ENCODE measurements around the gene SSC4D.
"Not testable (repeated sequence)": the region's sequence is repeated elsewhere in the genome, so short reads cannot be mapped to it uniquely, and the experiment has no call there.

Gene SSC4D

GRCh38 chr7:76409537-76409936 lies at the start of gene SSC4D:
SSC4D (minus strand) TSS chr7:76409697; CDS start chr7:76404439, 5,258 bp downstream.
- no peak for DNase-seq (ENCODE audit: low read depth in 1 of 2, low spot score in 1 of 2)

DNA sequence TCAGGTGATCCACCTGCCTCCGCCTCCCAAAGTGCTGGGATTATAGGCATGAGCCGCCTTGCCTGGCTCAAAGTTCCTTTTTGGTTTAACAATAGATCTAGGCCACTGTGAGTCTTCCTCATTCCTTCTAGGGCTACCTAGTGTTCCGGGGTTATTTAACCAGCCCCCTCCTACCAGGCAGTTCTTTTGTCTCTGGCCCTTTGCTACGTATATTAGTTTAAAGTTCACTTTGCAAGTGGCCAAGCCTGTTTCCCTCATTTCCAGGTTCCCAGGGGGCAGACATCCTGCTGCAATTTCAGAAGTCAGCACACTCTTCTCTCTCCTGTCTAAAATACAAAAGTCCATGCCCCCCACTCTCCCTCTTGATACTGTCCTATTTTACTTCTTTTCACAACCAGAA lies 49.0 kb upstream of the SSC4D start:
- DNase-seq (ENCODE audit: low read depth in 1 of 2, low spot score in 1 of 2): not testable (repeated sequence)

DNA sequence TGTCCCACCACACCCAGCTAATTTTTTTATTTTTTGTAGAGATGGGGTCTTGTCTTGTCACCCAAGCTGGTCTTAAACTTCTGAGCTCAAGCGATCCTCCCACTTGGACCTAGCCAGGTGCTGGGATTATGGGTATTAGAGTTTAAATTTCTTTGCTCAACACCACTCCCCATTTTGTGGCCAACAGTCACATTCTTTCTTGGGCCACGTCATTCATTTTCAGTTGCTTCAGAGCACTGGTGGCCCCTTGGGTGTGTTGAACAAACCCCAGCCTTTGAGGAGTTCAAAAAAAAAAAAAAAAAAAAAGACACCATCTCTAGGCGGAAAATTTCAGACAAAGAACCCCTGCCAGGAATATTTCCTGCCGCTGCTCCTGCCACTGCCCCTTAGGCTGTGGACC lies 47.5 kb upstream of the SSC4D start:
- not testable (repeated sequence) for DNase-seq (ENCODE audit: low read depth in 1 of 2, low spot score in 1 of 2)

DNA sequence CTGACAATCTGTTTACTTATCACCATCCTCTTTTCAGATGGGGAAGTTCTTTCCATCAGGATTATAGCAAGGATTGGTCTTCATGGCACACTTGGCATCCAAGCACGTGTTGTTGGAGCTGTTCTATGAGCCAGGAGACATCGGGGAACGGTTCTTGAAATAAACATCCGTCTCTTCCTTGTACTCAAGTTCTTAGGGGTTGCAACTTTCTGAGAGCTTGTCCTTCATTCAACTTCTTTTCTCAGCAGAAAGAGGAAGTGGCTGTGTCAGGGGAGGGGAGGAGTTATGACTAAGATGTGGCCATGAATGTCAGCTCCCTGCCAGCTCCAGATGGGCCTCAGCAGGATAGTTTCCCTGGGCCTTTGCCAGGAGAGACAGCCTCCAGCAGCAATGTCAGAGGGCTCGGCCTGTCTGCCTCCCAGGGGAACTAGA lies 36.1 kb upstream of the SSC4D start:
- not testable (repeated sequence) for DNase-seq (ENCODE audit: low read depth in 1 of 2, low spot score in 1 of 2)

DNA sequence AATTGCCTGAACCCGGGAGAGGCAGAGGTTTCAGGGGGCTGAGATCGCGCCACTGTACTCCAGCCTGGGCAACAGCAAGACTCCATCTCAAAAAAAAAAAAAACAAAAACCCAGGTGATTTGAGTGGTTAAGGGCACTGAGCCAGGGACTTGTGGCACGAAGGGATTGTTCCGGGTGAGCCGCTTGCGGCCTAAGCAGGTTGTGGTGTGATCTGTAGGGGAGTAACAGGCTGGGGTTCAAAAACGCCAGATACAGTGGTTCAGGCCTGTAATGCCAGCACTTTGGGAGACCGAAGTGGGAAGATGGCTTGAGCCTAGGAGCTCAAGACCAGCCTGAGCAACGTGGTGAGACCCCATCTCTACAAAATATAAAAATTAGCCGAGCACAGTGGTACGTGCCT lies 34.3 kb upstream of the SSC4D start:
- not testable (repeated sequence) for DNase-seq (ENCODE audit: low read depth in 1 of 2, low spot score in 1 of 2)

GRCh38 chr7:76442664-76443446 lies 33.4 kb upstream of the SSC4D start:
- not testable (repeated sequence) for DNase-seq (ENCODE audit: low read depth in 1 of 2, low spot score in 1 of 2)

GRCh38 chr7:76441792-76442191 lies 32.3 kb upstream of the SSC4D start:
- not testable (repeated sequence) for DNase-seq (ENCODE audit: low read depth in 1 of 2, low spot score in 1 of 2)

- not testable (repeated sequence) for DNase-seq (ENCODE audit: low read depth in 1 of 2, low spot score in 1 of 2)
Measured at GRCh38 chr7:76440404-76440803, 30.9 kb upstream of the SSC4D start.

GRCh38 chr7:76439120-76439888 lies 29.8 kb upstream of the SSC4D start:
- not testable (repeated sequence) for DNase-seq (ENCODE audit: low read depth in 1 of 2, low spot score in 1 of 2)

- DNase-seq (ENCODE audit: low read depth in 1 of 2, low spot score in 1 of 2): peak; percentile 9 to 46
Measured at GRCh38 chr7:76437873-76438272, 28.4 kb upstream of the SSC4D start.

- no peak for DNase-seq (ENCODE audit: low read depth in 1 of 2, low spot score in 1 of 2)
Measured at GRCh38 chr7:76430836-76431235, 21.3 kb upstream of the SSC4D start.

- no peak for DNase-seq (ENCODE audit: low read depth in 1 of 2, low spot score in 1 of 2)
Measured at GRCh38 chr7:76430211-76430610, 20.7 kb upstream of the SSC4D start.

DNA sequence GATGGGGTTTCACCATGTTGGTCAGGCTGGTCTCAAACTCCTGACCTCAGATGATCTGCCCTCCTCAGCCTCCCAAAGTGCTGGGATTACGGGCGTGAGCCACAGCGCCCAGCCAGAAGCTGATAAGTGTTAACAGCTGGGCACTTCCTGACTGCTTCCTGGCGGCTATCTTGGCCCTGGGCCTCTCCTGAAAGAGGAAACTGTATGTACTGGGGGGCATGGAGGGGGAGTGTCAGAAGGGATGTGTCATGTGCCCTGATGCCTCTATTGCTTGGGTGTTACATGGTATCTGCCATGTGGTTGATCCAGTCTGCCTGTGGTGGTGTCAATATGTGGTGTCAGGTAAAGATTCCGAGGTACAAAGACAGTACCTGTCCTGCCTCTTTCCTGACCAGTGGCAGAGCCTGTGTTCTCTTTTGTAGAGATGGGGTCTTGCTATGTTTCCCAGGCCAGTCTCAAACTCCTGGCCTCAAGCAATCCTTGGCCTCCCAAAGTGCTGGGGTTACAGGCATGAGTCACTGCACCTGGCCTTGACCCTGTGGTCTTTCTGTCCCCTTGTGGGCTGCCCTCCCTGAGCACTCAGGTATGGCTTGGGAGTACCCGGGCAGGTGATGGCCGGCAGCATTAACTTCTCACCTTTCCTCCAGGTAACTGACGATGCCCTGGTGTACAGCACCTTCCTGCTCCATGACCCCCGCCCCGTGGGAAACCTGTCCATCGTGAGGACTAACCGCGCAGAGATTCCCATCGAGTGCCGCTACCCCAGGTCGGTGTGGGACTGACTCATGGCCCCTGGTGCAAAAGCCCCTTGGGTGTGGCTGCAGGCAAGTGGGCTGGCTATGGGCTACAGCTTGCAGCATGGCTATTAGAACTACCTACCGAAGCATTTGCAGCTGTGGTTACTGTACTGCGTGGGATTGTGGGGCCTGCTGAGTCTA lies 19.6 kb upstream of the SSC4D start:
- DNase-seq (ENCODE audit: low read depth in 1 of 2, low spot score in 1 of 2): no peak

GRCh38 chr7:76428149-76428823 lies 18.8 kb upstream of the SSC4D start:
- no peak for DNase-seq (ENCODE audit: low read depth in 1 of 2, low spot score in 1 of 2)

- DNase-seq (ENCODE audit: low read depth in 1 of 2, low spot score in 1 of 2): no peak
Measured at GRCh38 chr7:76427635-76428034, 18.1 kb upstream of the SSC4D start.

DNA sequence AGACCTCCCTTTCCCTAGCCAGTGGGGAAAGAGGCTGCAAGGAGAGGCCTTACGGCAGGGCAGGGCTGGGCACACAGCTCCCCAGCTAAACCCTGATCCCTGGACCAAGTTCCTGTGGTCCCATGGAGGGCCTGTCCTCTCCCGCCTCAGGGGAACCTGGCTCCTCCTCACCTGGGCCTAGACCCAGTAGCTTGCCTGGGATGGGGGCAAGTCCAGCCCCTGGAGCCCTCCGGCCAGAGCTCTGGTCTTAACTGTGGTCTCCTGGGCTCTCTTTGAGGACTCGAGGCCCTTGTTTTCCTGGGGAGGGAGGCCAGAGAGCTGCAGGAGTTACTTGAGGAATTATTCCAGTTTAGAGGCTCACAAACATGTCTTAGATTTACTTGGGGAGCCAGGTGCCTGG lies 16.7 kb upstream of the SSC4D start:
- DNase-seq (ENCODE audit: low read depth in 1 of 2, low spot score in 1 of 2): no peak

DNA sequence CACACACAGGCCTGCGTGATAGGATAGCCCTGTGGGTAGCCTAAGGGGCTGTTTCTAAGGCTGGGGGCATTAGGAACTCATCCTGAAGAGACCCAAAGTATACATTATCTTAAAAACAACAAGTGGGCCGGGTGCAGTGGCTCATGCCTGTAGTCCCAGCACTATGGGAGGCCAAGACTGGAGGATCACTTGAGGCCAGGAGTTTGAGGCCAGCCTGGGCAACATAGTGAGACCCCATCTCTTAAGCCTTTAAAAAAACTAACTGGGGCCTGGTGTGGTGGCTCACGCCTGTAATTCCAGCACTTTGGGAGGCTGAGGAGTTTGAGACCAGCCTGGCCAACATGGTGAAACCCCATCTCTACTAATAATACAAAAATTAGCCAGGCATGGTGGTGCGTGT lies 16.1 kb upstream of the SSC4D start:
- not testable (repeated sequence) for DNase-seq (ENCODE audit: low read depth in 1 of 2, low spot score in 1 of 2)

DNA sequence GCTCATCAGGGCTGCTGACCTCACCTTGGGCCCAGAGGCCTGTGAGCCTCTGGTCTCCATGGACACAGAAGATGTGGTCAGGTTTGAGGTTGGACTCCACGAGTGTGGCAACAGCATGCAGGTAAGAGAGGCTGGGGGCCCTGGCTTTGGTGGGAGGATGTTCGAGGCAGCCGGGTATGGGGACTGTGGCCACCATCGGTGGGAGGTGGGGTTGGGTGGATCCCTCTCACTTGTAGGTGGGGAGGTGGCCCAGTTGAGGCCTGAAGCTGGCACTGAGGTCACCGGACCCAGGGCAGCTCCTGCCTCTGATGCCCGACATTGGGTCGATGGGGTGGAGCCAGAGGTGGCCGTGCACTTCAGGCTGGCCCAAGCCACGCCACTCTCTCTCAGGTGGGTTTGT lies 15.7 kb upstream of the SSC4D start:
- no peak for DNase-seq (ENCODE audit: low read depth in 1 of 2, low spot score in 1 of 2)

DNA sequence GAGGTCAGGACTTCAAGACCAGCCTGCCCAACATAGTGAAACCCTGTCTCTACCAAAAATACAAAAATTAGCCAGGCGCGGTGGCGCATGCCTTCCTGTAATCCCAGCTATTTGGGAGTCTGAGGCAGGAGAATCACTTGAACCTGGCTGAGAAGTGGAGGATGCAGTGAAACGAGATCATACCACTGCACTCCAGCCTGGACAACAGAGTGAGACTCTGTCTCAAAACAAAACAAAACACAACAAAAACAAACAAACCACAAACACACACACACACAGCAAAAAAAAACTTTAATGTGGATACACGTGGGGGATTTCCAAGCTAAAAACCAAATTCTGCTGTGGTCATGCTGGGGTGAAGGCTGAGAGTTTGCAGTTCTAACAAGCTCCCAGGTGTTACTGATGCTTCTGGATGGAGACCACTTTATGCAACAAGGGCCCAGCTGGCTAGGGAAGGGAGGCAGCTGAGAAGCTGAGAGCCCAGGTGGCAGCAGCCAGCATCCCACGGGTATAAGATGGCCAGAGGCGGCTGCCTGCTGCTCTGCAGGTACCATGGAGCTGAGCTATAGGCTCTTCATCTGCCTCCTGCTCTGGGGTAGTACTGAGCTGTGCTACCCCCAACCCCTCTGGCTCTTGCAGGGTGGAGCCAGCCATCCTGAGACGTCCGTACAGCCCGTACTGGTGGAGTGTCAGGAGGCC lies 15.1 kb upstream of the SSC4D start, which contains the start of gene ZP3:
Gene ZP3, plus strand, starts transcription at position 538 of the 699 bp plus-strand sequence. Its CDS starts 15 bp downstream, at position 553.
- no peak for DNase-seq (ENCODE audit: low read depth in 1 of 2, low spot score in 1 of 2)

Measured in activated CD4-positive, alpha-beta T cell treated with anti-CD3 and anti-CD28 coated beads, Interleukin-2, amount 50 U/mL, for 24 hours (primary cell).